H9 (cell line): ENCODE results near the gene SEMA6C. TPM values are rescaled to one million over a fixed set of nuclear protein-coding genes. Genes with fewer than 3 reads are reported as not detected.

Experiments used
- DNase-seq: peaks from one replicate; pipeline ENCODE4 v3.0.0-alpha.2; 2017
- H2AFZ ChIP-seq: one replicate; pipeline ENCODE4 v1.6.1; 2013; ENCODE audit warnings: mild to moderate bottlenecking, low read length, control low read depth, moderate library complexity
- H2AK5ac ChIP-seq: 2 replicates; pipeline ENCODE4 v1.6.1; 2013; ENCODE audit warnings: low read length, control low read depth, mixed read lengths; ENCODE audit not compliant: insufficient read length
- H2BK120ac ChIP-seq: one replicate; pipeline ENCODE4 v1.6.1; 2013; ENCODE audit warnings: low read depth, mild to moderate bottlenecking, low read length, control low read depth, inconsistent platforms; ENCODE audit not compliant: poor library complexity, severe bottlenecking
- H2BK12ac ChIP-seq: 2 replicates; pipeline ENCODE4 v1.6.1; 2013; ENCODE audit warnings: low read length, control low read depth, mixed read lengths, low read depth; ENCODE audit not compliant: insufficient read length
- H2BK15ac ChIP-seq: 2 replicates; pipeline ENCODE4 v1.6.1; 2013; ENCODE audit warnings: low read depth, low read length, control low read depth
- H2BK20ac ChIP-seq: one replicate; pipeline ENCODE4 v1.6.1; 2013; ENCODE audit warnings: low read depth, mild to moderate bottlenecking, low read length, control low read depth, inconsistent platforms; ENCODE audit not compliant: poor library complexity, severe bottlenecking
- H2BK5ac ChIP-seq: 2 replicates; pipeline ENCODE4 v1.6.1; 2013; ENCODE audit warnings: low read length, control low read depth, mixed read lengths; ENCODE audit not compliant: insufficient read length
- H3K14ac ChIP-seq: 2 replicates; pipeline ENCODE4 v1.6.1; 2013; ENCODE audit warnings: low read length, control low read depth; ENCODE audit not compliant: insufficient read depth
- H3K18ac ChIP-seq: 2 replicates; pipeline ENCODE4 v1.6.1; 2013; ENCODE audit warnings: low read depth, mild to moderate bottlenecking, mixed read lengths, low read length, control low read depth; ENCODE audit not compliant: insufficient read length
- H3K23ac ChIP-seq: 2 replicates; pipeline ENCODE4 v1.6.1; 2013; ENCODE audit warnings: low read length, control low read depth, mixed read lengths, low read depth; ENCODE audit not compliant: insufficient read length
- H3K23me2 ChIP-seq: 2 replicates; pipeline ENCODE4 v1.6.1; 2013; ENCODE audit warnings: low read depth, mild to moderate bottlenecking, mixed read lengths, low read length, control low read depth; ENCODE audit not compliant: insufficient read length, poor library complexity, severe bottlenecking
- H3K27ac ChIP-seq: 2 replicates; pipeline ENCODE4 v1.5.1; 2013; ENCODE audit warnings: low read length, control low read depth, mixed read lengths, low read depth; ENCODE audit not compliant: insufficient read length
- H3K27me3 ChIP-seq: 2 replicates; pipeline ENCODE4 v1.6.1; 2013; ENCODE audit warnings: low read length, control low read depth, inconsistent platforms; ENCODE audit not compliant: insufficient read depth
- H3K4ac ChIP-seq: 2 replicates; pipeline ENCODE4 v1.6.1; 2013; ENCODE audit warnings: low read depth, mild to moderate bottlenecking, control low read depth, inconsistent platforms, low read length, moderate library complexity
- H3K4me1 ChIP-seq: 2 replicates; pipeline ENCODE4 v1.6.1; 2013; ENCODE audit warnings: low read length, control low read depth, inconsistent platforms; ENCODE audit not compliant: insufficient read depth
- H3K4me2 ChIP-seq: 2 replicates; pipeline ENCODE4 v1.6.1; 2013; ENCODE audit warnings: low read length, control low read depth, mixed read lengths; ENCODE audit not compliant: insufficient read length, insufficient read depth
- H3K56ac ChIP-seq: 2 replicates; pipeline ENCODE4 v1.6.1; 2013; ENCODE audit warnings: low read depth, mild to moderate bottlenecking, mixed read lengths, low read length, control low read depth; ENCODE audit not compliant: insufficient read length
- H3K79me1 ChIP-seq: 2 replicates; pipeline ENCODE4 v1.6.1; 2013; ENCODE audit warnings: low read depth, mild to moderate bottlenecking, moderate library complexity, low read length, control low read depth, inconsistent platforms; ENCODE audit not compliant: insufficient read depth, poor library complexity, severe bottlenecking
- H3K79me2 ChIP-seq: 2 replicates; pipeline ENCODE4 v1.6.1; 2013; ENCODE audit warnings: low read length, control low read depth, inconsistent platforms; ENCODE audit not compliant: insufficient read depth
- H3K9ac ChIP-seq: 2 replicates; pipeline ENCODE4 v1.6.1; 2013; ENCODE audit warnings: low read length, control low read depth, mixed read lengths; ENCODE audit not compliant: insufficient read length; ENCODE audit errors: extremely low read depth
- H3K9me3 ChIP-seq: one replicate; pipeline ENCODE4 v1.6.1; 2013; ENCODE audit warnings: low read depth, low read length, inconsistent platforms; ENCODE audit not compliant: control insufficient read depth
- H3T11ph ChIP-seq: one replicate; pipeline ENCODE4 v1.6.1; 2013; ENCODE audit warnings: mild to moderate bottlenecking, low read length, control low read depth, inconsistent platforms
- H4K20me1 ChIP-seq: one replicate; pipeline ENCODE4 v1.6.1; 2013; ENCODE audit not compliant: control insufficient read depth, insufficient read length, insufficient read depth
- H4K5ac ChIP-seq: 2 replicates; pipeline ENCODE4 v1.6.1; 2013; ENCODE audit warnings: low read depth, mild to moderate bottlenecking, mixed read lengths, low read length, control low read depth; ENCODE audit not compliant: insufficient read length
- H4K8ac ChIP-seq: replicated peaks from 2 replicates; pipeline ENCODE4 v1.6.1; 2013; ENCODE audit warnings: low read length, control low read depth, mixed read lengths, low read depth; ENCODE audit not compliant: insufficient read length
- H4K91ac ChIP-seq: 2 replicates; pipeline ENCODE4 v1.6.1; 2013; ENCODE audit warnings: low read depth, mild to moderate bottlenecking, moderate library complexity, mixed read lengths, low read length, control low read depth; ENCODE audit not compliant: insufficient read length
- H3K27ac Mint-ChIP-seq, 3 experiments: 2 replicates in 2 of 3; 3 replicates in 1 of 3; pipeline ENCODE4 v1.8.0; 2020 to 2021; ENCODE audit warnings: mixed read lengths in 3 of 3, mild to moderate bottlenecking in 1 of 3, moderate library complexity in 1 of 3
- H3K27me3 Mint-ChIP-seq: 2 replicates; pipeline ENCODE4 v1.8.0; 2021; ENCODE audit warnings: low read depth, mild to moderate bottlenecking, moderate library complexity, mixed read lengths
- H3K36me3 Mint-ChIP-seq, 3 experiments: 2 replicates in 2 of 3; 3 replicates in 1 of 3; pipeline ENCODE4 v1.8.0; 2020 to 2021; ENCODE audit warnings: low read depth in 3 of 3, mixed read lengths in 3 of 3; ENCODE audit not compliant: insufficient read depth in 1 of 3
- H3K4me1 Mint-ChIP-seq, 2 experiments: 2 replicates each; pipeline ENCODE4 v1.8.0; 2020; ENCODE audit warnings: mixed read lengths in 2 of 2
- H3K4me3 Mint-ChIP-seq, 2 experiments: 2 replicates in 1 of 2; 3 replicates in 1 of 2; pipeline ENCODE4 v1.8.0; 2020 to 2021; ENCODE audit warnings: mild to moderate bottlenecking in 2 of 2, mixed read lengths in 2 of 2, moderate library complexity in 1 of 2
- H3K9me3 Mint-ChIP-seq, 2 experiments: 2 replicates in 1 of 2; 3 replicates in 1 of 2; pipeline ENCODE4 v1.8.0; 2020; ENCODE audit warnings: mild to moderate bottlenecking in 2 of 2, mixed read lengths in 2 of 2, moderate library complexity in 1 of 2
- WGBS: extraction: QIAGEN DNeasy Blood & Tissue Kit; methylation state at CpG from one replicate; pipeline ENCODE4 v1.1.7; 2013; ENCODE audit warnings: missing lambda C conversion rate, low lambda C conversion rate, mixed read lengths; ENCODE audit not compliant: insufficient read length; ENCODE audit errors: extremely low coverage; 5-methylcytosine and 5-hydroxymethylcytosine counted together
- total RNA-seq: library from RNA; stranded (reverse); gene quantifications from 2 replicates; pipeline ENCODE4 v1.2.1, GENCODE V29; 2021
- TF ChIP-seq, protein P1 (sequence below): fragments of 200-600 bp; sonication (generic); conservative IDR thresholded peaks from 3 replicates; pipeline ENCODE4 v1.8.0; 2021; ENCODE audit warnings: antibody characterized with exemption, mild to moderate bottlenecking

The SEMA6C gene
- total RNA-seq, 1 experiment from 2014 or later = 12.3 TPM

DNA sequence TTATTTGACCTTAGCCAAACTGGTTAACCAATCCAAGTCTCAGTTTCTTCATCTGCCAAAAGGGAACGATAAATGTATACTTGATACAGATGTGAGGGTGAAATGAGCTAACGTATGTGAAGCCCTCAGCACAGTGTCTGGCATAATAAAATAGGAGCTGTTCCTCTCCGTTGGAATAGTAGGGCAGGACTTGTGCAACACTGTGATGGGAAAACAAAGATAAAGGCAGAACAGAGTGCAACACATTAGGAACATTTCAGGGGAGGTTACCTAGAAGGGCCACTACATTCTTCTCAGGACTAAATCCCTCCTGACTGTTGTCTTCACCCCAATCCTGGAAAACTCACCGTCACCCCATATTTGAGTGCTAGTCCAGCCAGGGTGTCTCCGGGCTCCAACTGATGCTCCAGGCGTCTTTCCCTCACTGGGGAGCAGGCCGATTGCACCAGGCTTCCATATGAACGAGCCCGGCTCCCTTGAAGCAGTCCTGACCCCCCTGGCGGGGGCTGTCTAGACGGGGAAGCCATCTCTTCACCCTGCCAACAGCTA lies 18.4 kb upstream of the SEMA6C start:
- H3K9ac ChIP-seq = peak overlapping the region; percentile 81
- no peak overlapping the region for H3T11ph ChIP-seq

More for the DNA sequence above, 18.4 kb upstream of the SEMA6C start:
- Histone ChIP-seq H3K9me3 (no peaks in the 10 kb centered on the region), H2BK15ac (no peak overlapping the region), H3K79me1 (no peaks in the 10 kb centered on the region), H3K23ac (no peak overlapping the region), H3K23me2 (peaks cover 13% of the 10 kb centered on the region), H3K27me3 (no peaks in the 10 kb centered on the region), H3K4me1 (0 out of 2 replicates have a peak, but pooled peaks cover 4% of the 10 kb centered on the region), H3K79me2 (no peaks in the 10 kb centered on the region), H2BK120ac (no peak overlapping the region), H2AK5ac (no peak overlapping the region), H2BK20ac (no peak overlapping the region), H3K14ac (no peak overlapping the region), H4K91ac (no peak overlapping the region), H2BK5ac (no peak overlapping the region), H2AFZ (no peak overlapping the region), H4K8ac (no peak overlapping the region), H3K56ac (no peak overlapping the region), H3K18ac (no peak overlapping the region), H3K4me2 (peak overlapping the region; percentile 70), H3K4ac (no peak overlapping the region), H4K20me1 (no peaks in the 10 kb centered on the region), H3K27ac (no peak overlapping the region), H4K5ac (no peak overlapping the region), H2BK12ac (no peak overlapping the region)
- no peak for DNase-seq
- Mint-ChIP-seq H3K27ac (peak overlapping the region; percentile 60 to 91 (median 82); a peak in 5 of 7 replicates), H3K4me3 (peak overlapping the region; percentile 96 to 98), H3K36me3 (peaks cover 19 to 47% (median 45%) of the 10 kb centered on the region in 3 experiments; a peak in 6 of 7 replicates), H3K9me3 (no peaks in the 10 kb centered on the region; a peak in 1 of 5 replicates), H3K4me1 (peaks cover 17 to 20% of the 10 kb centered on the region in 2 experiments), H3K27me3 (peaks cover 3% of the 10 kb centered on the region; the same call in 1 of the 2 replicates)
- WGBS = no CpG with 5 or more reads among the region's 11 CpGs
- TF ChIP-seq, protein P1, sequence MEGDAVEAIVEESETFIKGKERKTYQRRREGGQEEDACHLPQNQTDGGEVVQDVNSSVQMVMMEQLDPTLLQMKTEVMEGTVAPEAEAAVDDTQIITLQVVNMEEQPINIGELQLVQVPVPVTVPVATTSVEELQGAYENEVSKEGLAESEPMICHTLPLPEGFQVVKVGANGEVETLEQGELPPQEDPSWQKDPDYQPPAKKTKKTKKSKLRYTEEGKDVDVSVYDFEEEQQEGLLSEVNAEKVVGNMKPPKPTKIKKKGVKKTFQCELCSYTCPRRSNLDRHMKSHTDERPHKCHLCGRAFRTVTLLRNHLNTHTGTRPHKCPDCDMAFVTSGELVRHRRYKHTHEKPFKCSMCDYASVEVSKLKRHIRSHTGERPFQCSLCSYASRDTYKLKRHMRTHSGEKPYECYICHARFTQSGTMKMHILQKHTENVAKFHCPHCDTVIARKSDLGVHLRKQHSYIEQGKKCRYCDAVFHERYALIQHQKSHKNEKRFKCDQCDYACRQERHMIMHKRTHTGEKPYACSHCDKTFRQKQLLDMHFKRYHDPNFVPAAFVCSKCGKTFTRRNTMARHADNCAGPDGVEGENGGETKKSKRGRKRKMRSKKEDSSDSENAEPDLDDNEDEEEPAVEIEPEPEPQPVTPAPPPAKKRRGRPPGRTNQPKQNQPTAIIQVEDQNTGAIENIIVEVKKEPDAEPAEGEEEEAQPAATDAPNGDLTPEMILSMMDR = no peak
